A673 (cell line): ENCODE measurements around the gene GMEB2. TPM values are rescaled to one million over a fixed set of nuclear protein-coding genes. Genes with fewer than 3 reads are reported as not detected.

Source experiments
- BruUV-seq: library from RNA; stranded (reverse); fragments of 400-500 nt; replicated peaks from 2 replicates; lab custom pipeline; 2021; lab: Mats Ljungman, UMichigan
- CTCF ChIA-PET: fragments of 300-600 bp; sonication (Branson Sonifier 250); formaldehyde crosslinking; loops from one replicate; lab custom pipeline; 2022; ENCODE audit warnings: antibody characterized with exemption; lab: Charles Lee
- POLR2A ChIA-PET: fragments of 300-600 bp; sonication (Branson Sonifier 250); formaldehyde crosslinking; loops from one replicate; lab custom pipeline; 2022; ENCODE audit warnings: antibody characterized with exemption; ENCODE audit not compliant: low non-redundant PET; lab: Charles Lee
- DNase-seq: peaks from one replicate; pipeline ENCODE4 v3.0.0-alpha.2; 2015; ENCODE audit warnings: low spot score
- H3K27ac ChIP-seq: fragments of 200-600 bp; sonication (generic); 2 replicates; pipeline ENCODE4 v1.5.1; 2016; ENCODE audit warnings: mixed run types, low read depth, mild to moderate bottlenecking, mixed read lengths, antibody characterized with exemption, low read length; ENCODE audit not compliant: poor library complexity, severe bottlenecking
- H3K27me3 ChIP-seq: fragments of 200-600 bp; sonication (generic); replicated peaks from 2 replicates; pipeline ENCODE4 v1.6.1; 2017; ENCODE audit warnings: mixed run types, low read depth, mild to moderate bottlenecking, mixed read lengths, antibody characterized with exemption, low read length; ENCODE audit not compliant: insufficient read depth, poor library complexity
- H3K36me3 ChIP-seq: fragments of 200-600 bp; sonication (generic); 2 replicates; pipeline ENCODE4 v1.6.1; 2016; ENCODE audit warnings: mixed run types, mild to moderate bottlenecking, mixed read lengths, antibody characterized with exemption, low read length; ENCODE audit not compliant: insufficient read depth, poor library complexity, severe bottlenecking
- H3K4me1 ChIP-seq: fragments of 200-600 bp; sonication (generic); 2 replicates; pipeline ENCODE4 v1.6.1; 2017; ENCODE audit warnings: mixed run types, mild to moderate bottlenecking, mixed read lengths, antibody characterized with exemption, low read length; ENCODE audit not compliant: insufficient read depth, poor library complexity, severe bottlenecking
- H3K4me3 ChIP-seq: fragments of 200-600 bp; sonication (generic); 2 replicates; pipeline ENCODE4 v1.5.1; 2016; ENCODE audit warnings: low read depth, mixed run types, mild to moderate bottlenecking, mixed read lengths, low read length; ENCODE audit not compliant: poor library complexity, severe bottlenecking
- H3K9me3 ChIP-seq: fragments of 200-600 bp; sonication (generic); 2 replicates; pipeline ENCODE4 v1.6.1; 2016; ENCODE audit warnings: mixed run types, low read depth, mild to moderate bottlenecking, mixed read lengths, antibody characterized with exemption, low read length; ENCODE audit not compliant: poor library complexity, severe bottlenecking
- CTCF ChIP-seq: fragments of 300-800, 200-600 bp; sonication (generic); conservative IDR thresholded peaks from 2 replicates; pipeline ENCODE4 v1.5.1; 2017; ENCODE audit warnings: low read depth, mild to moderate bottlenecking, antibody characterized with exemption, low read length, moderate library complexity, mixed read lengths
- EZH2 ChIP-seq: fragments of 200-600 bp; sonication (generic); IDR thresholded peaks from 2 replicates; pipeline ENCODE4 v1.6.1; 2017; ENCODE audit warnings: borderline replicate concordance, low read depth, mild to moderate bottlenecking, mixed read lengths, antibody characterized with exemption, low read length; ENCODE audit not compliant: poor library complexity, severe bottlenecking
- intact Hi-C: fragments of 100-400 bp; cut with micrococcal nuclease; formaldehyde crosslinking; loops from one replicate; pipeline ENCODE4 v1.10.0; 2022; ENCODE audit not compliant: unreplicated experiment
- total RNA-seq: library from RNA; stranded (reverse); gene quantifications from 2 replicates; pipeline ENCODE4 v1.2.3, GENCODE V29; 2021

GMEB2 gene
- total RNA-seq, 1 experiment from 2014 or later, result 12.8 TPM

GRCh38 chr20:63595416-63596127, 31.3 kb downstream of the GMEB2 start:
- BruUV-seq, result no TSS peak
- intact Hi-C loops, result no loop called here
- ChIA-PET POLR2A (no interaction called here), CTCF (no interaction called here)
- TF ChIP-seq CTCF (no peak), EZH2 (no peak)
- no peak overlapping the region for H3K4me3 ChIP-seq
- H3K27ac ChIP-seq, result no peak overlapping the region
- H3K9me3 ChIP-seq, result no peaks in the 10 kb centered on the region
- H3K36me3 ChIP-seq, result peaks cover 2% of the 10 kb centered on the region
- H3K27me3 ChIP-seq, result no peaks in the 10 kb centered on the region
- H3K4me1 ChIP-seq, result no peaks in the 10 kb centered on the region
- no peak for DNase-seq

- H3K27ac ChIP-seq, result no peak overlapping the region
- no peaks in the 10 kb centered on the region for H3K4me1 ChIP-seq
- no TSS peak for BruUV-seq
- H3K9me3 ChIP-seq, result no peaks in the 10 kb centered on the region
- no peak overlapping the region for H3K4me3 ChIP-seq
- peaks cover 2% of the 10 kb centered on the region for H3K36me3 ChIP-seq
- DNase-seq, result no peak
- no peak for TF ChIP-seq EZH2
- no peak for TF ChIP-seq CTCF
- intact Hi-C loops, result no loop called here
- CTCF ChIA-PET, result no interaction called here
- H3K27me3 ChIP-seq, result no peaks in the 10 kb centered on the region
- POLR2A ChIA-PET, result no interaction called here
Measured at GRCh38 chr20:63594043-63594561, 32.8 kb downstream of the GMEB2 start.

GRCh38 chr20:63592661-63593060, 34.2 kb downstream of the GMEB2 start:
- Histone ChIP-seq H3K4me3 (no peak overlapping the region), H3K27ac (no peak overlapping the region), H3K4me1 (no peaks in the 10 kb centered on the region), H3K36me3 (peaks cover 2% of the 10 kb centered on the region), H3K9me3 (no peaks in the 10 kb centered on the region), H3K27me3 (no peaks in the 10 kb centered on the region)
- TF ChIP-seq CTCF (no peak), EZH2 (no peak)
- POLR2A ChIA-PET, result no interaction called here
- no peak for DNase-seq
- CTCF ChIA-PET, result no interaction called here
- no TSS peak for BruUV-seq
- intact Hi-C loops, result no loop called here
